Measurements from ENCODE around the gene TTI1.

The TTI1 gene

GRCh38 chr20:37980876-37981275 is 52.4 kb downstream of the TTI1 start (continued):
- TF ChIP-seq POU6F1 (CRISPR knock-in tag; IDR thresholded peaks at IDR 0.05; ENCODE audit: borderline replicate concordance, low read depth) = no peak
- no peak for TF ChIP-seq ZNF8 (CRISPR knock-in tag; IDR thresholded peaks at IDR 0.05)

GRCh38 chr20:37980383-37980782 is 52.9 kb downstream of the TTI1 start:
- TF ChIP-seq ZNF70 (CRISPR knock-in tag; IDR thresholded peaks at IDR 0.05) (no peak), PPARA (CRISPR knock-in tag; IDR thresholded peaks at IDR 0.05; ENCODE audit: borderline replicate concordance) (no peak), ISL1 (CRISPR knock-in tag; IDR thresholded peaks at IDR 0.05) (no peak), ESRRG (CRISPR knock-in tag; IDR thresholded peaks at IDR 0.05) (no peak), BACH2 (CRISPR knock-in tag; IDR thresholded peaks at IDR 0.05; ENCODE audit: borderline replicate concordance) (no peak), ZNF8 (CRISPR knock-in tag; IDR thresholded peaks at IDR 0.05) (no peak), PATZ1 (CRISPR knock-in tag; IDR thresholded peaks at IDR 0.05; ENCODE audit: borderline replicate concordance) (no peak)
- TF ChIP-seq, protein P1, sequence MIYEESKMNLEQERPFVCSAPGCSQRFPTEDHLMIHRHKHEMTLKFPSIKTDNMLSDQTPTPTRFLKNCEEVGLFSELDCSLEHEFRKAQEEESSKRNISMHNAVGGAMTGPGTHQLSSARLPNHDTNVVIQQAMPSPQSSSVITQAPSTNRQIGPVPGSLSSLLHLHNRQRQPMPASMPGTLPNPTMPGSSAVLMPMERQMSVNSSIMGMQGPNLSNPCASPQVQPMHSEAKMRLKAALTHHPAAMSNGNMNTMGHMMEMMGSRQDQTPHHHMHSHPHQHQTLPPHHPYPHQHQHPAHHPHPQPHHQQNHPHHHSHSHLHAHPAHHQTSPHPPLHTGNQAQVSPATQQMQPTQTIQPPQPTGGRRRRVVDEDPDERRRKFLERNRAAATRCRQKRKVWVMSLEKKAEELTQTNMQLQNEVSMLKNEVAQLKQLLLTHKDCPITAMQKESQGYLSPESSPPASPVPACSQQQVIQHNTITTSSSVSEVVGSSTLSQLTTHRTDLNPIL (CRISPR knock-in tag; IDR thresholded peaks at IDR 0.05; ENCODE audit: low read depth) = no peak
- no peak for ATAC-seq

- TF ChIP-seq CSDC2 (CRISPR knock-in tag; IDR thresholded peaks at IDR 0.05) (no peak), PATZ1 (CRISPR knock-in tag; IDR thresholded peaks at IDR 0.05; ENCODE audit: borderline replicate concordance) (no peak), RARB (CRISPR knock-in tag; IDR thresholded peaks at IDR 0.05) (no peak), SNAI2 (CRISPR knock-in tag; IDR thresholded peaks at IDR 0.05) (no peak), GLIS3 (CRISPR knock-in tag; IDR thresholded peaks at IDR 0.05) (no peak), TOX (CRISPR knock-in tag; IDR thresholded peaks at IDR 0.05; ENCODE audit: borderline replicate concordance) (no peak), ZNF565 (CRISPR knock-in tag; conservative IDR thresholded peaks at IDR 0.05; ENCODE audit: low read depth) (no peak), ZFP3 (CRISPR knock-in tag; IDR thresholded peaks at IDR 0.05) (no peak), OSR1 (CRISPR knock-in tag; IDR thresholded peaks at IDR 0.05) (no peak), ZNF8 (CRISPR knock-in tag; IDR thresholded peaks at IDR 0.05) (no peak), ZC3H10 (CRISPR knock-in tag; IDR thresholded peaks at IDR 0.05) (no peak), ISL1 (CRISPR knock-in tag; IDR thresholded peaks at IDR 0.05) (no peak), PPARA (CRISPR knock-in tag; IDR thresholded peaks at IDR 0.05; ENCODE audit: borderline replicate concordance) (no peak), ESRRG (CRISPR knock-in tag; IDR thresholded peaks at IDR 0.05) (no peak), POU6F1 (CRISPR knock-in tag; IDR thresholded peaks at IDR 0.05; ENCODE audit: borderline replicate concordance, low read depth) (no peak)
- TF ChIP-seq, protein P2, sequence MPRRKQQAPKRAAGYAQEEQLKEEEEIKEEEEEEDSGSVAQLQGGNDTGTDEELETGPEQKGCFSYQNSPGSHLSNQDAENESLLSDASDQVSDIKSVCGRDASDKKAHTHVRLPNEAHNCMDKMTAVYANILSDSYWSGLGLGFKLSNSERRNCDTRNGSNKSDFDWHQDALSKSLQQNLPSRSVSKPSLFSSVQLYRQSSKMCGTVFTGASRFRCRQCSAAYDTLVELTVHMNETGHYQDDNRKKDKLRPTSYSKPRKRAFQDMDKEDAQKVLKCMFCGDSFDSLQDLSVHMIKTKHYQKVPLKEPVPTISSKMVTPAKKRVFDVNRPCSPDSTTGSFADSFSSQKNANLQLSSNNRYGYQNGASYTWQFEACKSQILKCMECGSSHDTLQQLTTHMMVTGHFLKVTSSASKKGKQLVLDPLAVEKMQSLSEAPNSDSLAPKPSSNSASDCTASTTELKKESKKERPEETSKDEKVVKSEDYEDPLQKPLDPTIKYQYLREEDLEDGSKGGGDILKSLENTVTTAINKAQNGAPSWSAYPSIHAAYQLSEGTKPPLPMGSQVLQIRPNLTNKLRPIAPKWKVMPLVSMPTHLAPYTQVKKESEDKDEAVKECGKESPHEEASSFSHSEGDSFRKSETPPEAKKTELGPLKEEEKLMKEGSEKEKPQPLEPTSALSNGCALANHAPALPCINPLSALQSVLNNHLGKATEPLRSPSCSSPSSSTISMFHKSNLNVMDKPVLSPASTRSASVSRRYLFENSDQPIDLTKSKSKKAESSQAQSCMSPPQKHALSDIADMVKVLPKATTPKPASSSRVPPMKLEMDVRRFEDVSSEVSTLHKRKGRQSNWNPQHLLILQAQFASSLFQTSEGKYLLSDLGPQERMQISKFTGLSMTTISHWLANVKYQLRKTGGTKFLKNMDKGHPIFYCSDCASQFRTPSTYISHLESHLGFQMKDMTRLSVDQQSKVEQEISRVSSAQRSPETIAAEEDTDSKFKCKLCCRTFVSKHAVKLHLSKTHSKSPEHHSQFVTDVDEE (CRISPR knock-in tag; IDR thresholded peaks at IDR 0.05) = no peak
- TF ChIP-seq, protein P1 (CRISPR knock-in tag; IDR thresholded peaks at IDR 0.05; ENCODE audit: low read depth) = no peak
- ATAC-seq = no peak
Measured at GRCh38 chr20:37979021-37979985, 54.0 kb downstream of the TTI1 start.
